Activated T-helper 17 cell treated with anti-CD3 and anti-CD28 coated beads, Interleukin-2, amount 50 U/mL, for 72 hours (primary cell): ENCODE results near the gene RNF150. TPM values are rescaled to one million over a fixed set of nuclear protein-coding genes. Genes with fewer than 3 reads are reported as not detected.

Source experiments
- ATAC-seq: fragments of 150-1000 bp; cut with Tn5 transposase; replicated peaks from 2 replicates; pipeline ENCODE4 v1.10.0; 2021; ENCODE audit warnings: mild to moderate bottlenecking, moderate library complexity
- H3K27ac Mint-ChIP-seq: one replicate; pipeline ENCODE4 v1.8.0; 2022; ENCODE audit warnings: mixed read lengths
- H3K27me3 Mint-ChIP-seq: one replicate; pipeline ENCODE4 v1.8.0; 2022; ENCODE audit warnings: mixed read lengths
- H3K36me3 Mint-ChIP-seq: one replicate; pipeline ENCODE4 v1.8.0; 2022; ENCODE audit warnings: low read depth, mild to moderate bottlenecking, mixed read lengths
- H3K4me1 Mint-ChIP-seq: one replicate; pipeline ENCODE4 v1.8.0; 2022; ENCODE audit warnings: mixed read lengths
- H3K4me3 Mint-ChIP-seq: one replicate; pipeline ENCODE4 v1.8.0; 2022; ENCODE audit warnings: mild to moderate bottlenecking, mixed read lengths
- H3K9me3 Mint-ChIP-seq: one replicate; pipeline ENCODE4 v1.8.0; 2022; ENCODE audit warnings: mixed read lengths
- total RNA-seq, 2 donors: library from RNA; stranded (reverse); gene quantifications; one replicate each; pipeline ENCODE4 v1.2.3, GENCODE V29; 2022

The RNF150 gene
- total RNA-seq, 2 donors from 2014 or later, result 0.11 TPM; not detected in 1

- Mint-ChIP-seq H3K27me3 (peaks cover 2% of the 10 kb centered on the region), H3K9me3 (no peaks in the 10 kb centered on the region), H3K4me1 (no peaks in the 10 kb centered on the region), H3K4me3 (no peak overlapping the region), H3K36me3 (no peaks in the 10 kb centered on the region), H3K27ac (no peak overlapping the region)
- no peak for ATAC-seq
Observed at GRCh38 chr4:141142423-141142822, 9.2 kb upstream of the RNF150 start.

GRCh38 chr4:141140391-141141200 lies 7.3 kb upstream of the RNF150 start:
- ATAC-seq, result no peak
- Mint-ChIP-seq H3K4me1 (no peaks in the 10 kb centered on the region), H3K4me3 (no peak overlapping the region), H3K27me3 (peaks cover 15% of the 10 kb centered on the region), H3K27ac (no peak overlapping the region), H3K9me3 (no peaks in the 10 kb centered on the region), H3K36me3 (no peaks in the 10 kb centered on the region)

- H3K36me3 Mint-ChIP-seq, result no peaks in the 10 kb centered on the region
- H3K4me3 Mint-ChIP-seq, result peak overlapping the region; percentile 78
- ATAC-seq, result no peak
- no peaks in the 10 kb centered on the region for H3K9me3 Mint-ChIP-seq
- H3K4me1 Mint-ChIP-seq, result peaks cover 5% of the 10 kb centered on the region
- H3K27ac Mint-ChIP-seq, result no peak overlapping the region
- peaks cover 63% of the 10 kb centered on the region for H3K27me3 Mint-ChIP-seq
Observed at GRCh38 chr4:141133999-141134995, 1.0 kb upstream of the RNF150 start.

GRCh38 chr4:141132709-141133145 lies 542 bp downstream of the RNF150 start:
- Mint-ChIP-seq H3K27ac (no peak overlapping the region), H3K9me3 (no peaks in the 10 kb centered on the region), H3K27me3 (peaks cover 71% of the 10 kb centered on the region), H3K36me3 (no peaks in the 10 kb centered on the region), H3K4me3 (peak overlapping the region; percentile 78), H3K4me1 (peaks cover 5% of the 10 kb centered on the region)
- ATAC-seq, result peak; percentile 18

GRCh38 chr4:141132072-141132708 lies 1.1 kb downstream of the RNF150 start:
- Mint-ChIP-seq H3K9me3 (no peaks in the 10 kb centered on the region), H3K4me3 (peak overlapping the region; percentile 39), H3K36me3 (no peaks in the 10 kb centered on the region), H3K27me3 (peaks cover 69% of the 10 kb centered on the region), H3K4me1 (peaks cover 5% of the 10 kb centered on the region), H3K27ac (no peak overlapping the region)
- no peak for ATAC-seq

GRCh38 chr4:141131723-141132071 lies 1.6 kb downstream of the RNF150 start:
- Mint-ChIP-seq H3K27ac (no peak overlapping the region), H3K27me3 (peaks cover 67% of the 10 kb centered on the region), H3K36me3 (no peaks in the 10 kb centered on the region), H3K9me3 (no peaks in the 10 kb centered on the region), H3K4me3 (peak overlapping the region; percentile 39), H3K4me1 (peaks cover 5% of the 10 kb centered on the region)
- ATAC-seq, result no peak

GRCh38 chr4:141130947-141131605 lies 2.2 kb downstream of the RNF150 start:
- H3K36me3 Mint-ChIP-seq, result no peaks in the 10 kb centered on the region
- no peaks in the 10 kb centered on the region for H3K9me3 Mint-ChIP-seq

GRCh38 chr4:141127884-141128283 lies 5.4 kb downstream of the RNF150 start:
- Mint-ChIP-seq H3K4me1 (no peaks in the 10 kb centered on the region), H3K9me3 (no peaks in the 10 kb centered on the region), H3K27ac (no peak overlapping the region), H3K36me3 (no peaks in the 10 kb centered on the region), H3K4me3 (no peak overlapping the region), H3K27me3 (peaks cover 60% of the 10 kb centered on the region)
- ATAC-seq, result no peak

More at GRCh38 chr4:141130947-141131605, 2.2 kb downstream of the RNF150 start:
- Mint-ChIP-seq H3K4me1 (peaks cover 5% of the 10 kb centered on the region), H3K27me3 (peaks cover 71% of the 10 kb centered on the region), H3K27ac (no peak overlapping the region), H3K4me3 (peak overlapping the region; percentile 39)
- no peak for ATAC-seq

GRCh38 chr4:141126769-141127168 lies 6.5 kb downstream of the RNF150 start:
- Mint-ChIP-seq H3K27ac (no peak overlapping the region), H3K9me3 (no peaks in the 10 kb centered on the region), H3K4me3 (no peak overlapping the region)

GRCh38 chr4:141124224-141124623 lies 9.0 kb downstream of the RNF150 start:
- H3K27me3 Mint-ChIP-seq, result peaks cover 46% of the 10 kb centered on the region
- H3K27ac Mint-ChIP-seq, result no peak overlapping the region
- no peaks in the 10 kb centered on the region for H3K36me3 Mint-ChIP-seq
- ATAC-seq, result no peak
- H3K4me1 Mint-ChIP-seq, result no peaks in the 10 kb centered on the region
- H3K4me3 Mint-ChIP-seq, result no peak overlapping the region
- peaks cover 4% of the 10 kb centered on the region for H3K9me3 Mint-ChIP-seq

More at GRCh38 chr4:141126769-141127168, 6.5 kb downstream of the RNF150 start:
- no peak for ATAC-seq
- H3K27me3 Mint-ChIP-seq, result peaks cover 57% of the 10 kb centered on the region
- no peaks in the 10 kb centered on the region for H3K36me3 Mint-ChIP-seq
- no peaks in the 10 kb centered on the region for H3K4me1 Mint-ChIP-seq

GRCh38 chr4:141121768-141122454 lies 11.4 kb downstream of the RNF150 start:
- H3K36me3 Mint-ChIP-seq, result no peaks in the 10 kb centered on the region
- H3K4me3 Mint-ChIP-seq, result no peak overlapping the region
- peaks cover 4% of the 10 kb centered on the region for H3K9me3 Mint-ChIP-seq
- peaks cover 36% of the 10 kb centered on the region for H3K27me3 Mint-ChIP-seq
- H3K4me1 Mint-ChIP-seq, result no peaks in the 10 kb centered on the region
- no peak overlapping the region for H3K27ac Mint-ChIP-seq
- ATAC-seq, result peak; percentile 91

- H3K4me1 Mint-ChIP-seq, result no peaks in the 10 kb centered on the region
- no peak overlapping the region for H3K4me3 Mint-ChIP-seq
- H3K27me3 Mint-ChIP-seq, result peaks cover 29% of the 10 kb centered on the region
- no peaks in the 10 kb centered on the region for H3K36me3 Mint-ChIP-seq
- H3K27ac Mint-ChIP-seq, result no peak overlapping the region
- ATAC-seq, result no peak
- peaks cover 4% of the 10 kb centered on the region for H3K9me3 Mint-ChIP-seq
Observed at GRCh38 chr4:141121101-141121500, 12.2 kb downstream of the RNF150 start.

GRCh38 chr4:141120036-141120593 lies 13.2 kb downstream of the RNF150 start:
- Mint-ChIP-seq H3K4me1 (no peaks in the 10 kb centered on the region), H3K9me3 (peaks cover 4% of the 10 kb centered on the region), H3K4me3 (no peak overlapping the region), H3K27me3 (peaks cover 21% of the 10 kb centered on the region), H3K27ac (no peak overlapping the region), H3K36me3 (no peaks in the 10 kb centered on the region)
- ATAC-seq, result no peak
